Glutamatergic neuron (in vitro differentiated cells): ENCODE measurements around the gene NFIL3. TPM values are rescaled to one million over a fixed set of nuclear protein-coding genes. Genes with fewer than 3 reads are reported as not detected.
A peak's percentile ranks its signal among the peaks of the same experiment; 100 is the strongest.

Experiments
- DNase-seq: peaks from one replicate; pipeline ENCODE4 v3.0.0; 2022
- H3K27ac Mint-ChIP-seq: one replicate; pipeline ENCODE4 v1.8.0; 2020; ENCODE audit warnings: mild to moderate bottlenecking, mixed read lengths, inconsistent platforms; ENCODE audit not compliant: unreplicated experiment
- H3K27me3 Mint-ChIP-seq: one replicate; pipeline ENCODE4 v1.8.0; 2020; ENCODE audit warnings: mild to moderate bottlenecking, moderate library complexity, mixed read lengths, inconsistent platforms; ENCODE audit not compliant: unreplicated experiment
- H3K36me3 Mint-ChIP-seq: one replicate; pipeline ENCODE4 v1.8.0; 2020; ENCODE audit warnings: mild to moderate bottlenecking, mixed read lengths, inconsistent platforms; ENCODE audit not compliant: unreplicated experiment
- H3K4me1 Mint-ChIP-seq: one replicate; pipeline ENCODE4 v1.8.0; 2020; ENCODE audit warnings: mild to moderate bottlenecking, low read depth, mixed read lengths, inconsistent platforms; ENCODE audit not compliant: unreplicated experiment
- H3K4me3 Mint-ChIP-seq: one replicate; pipeline ENCODE4 v1.8.0; 2020; ENCODE audit warnings: mild to moderate bottlenecking, mixed read lengths, inconsistent platforms; ENCODE audit not compliant: unreplicated experiment
- H3K9me3 Mint-ChIP-seq: one replicate; pipeline ENCODE4 v1.8.0; 2020; ENCODE audit warnings: mild to moderate bottlenecking, moderate library complexity, mixed read lengths, inconsistent platforms; ENCODE audit not compliant: unreplicated experiment
- total RNA-seq: library from RNA; stranded (reverse); fragmentation: NEBNext Ultra II Directional; extraction: Animal tissue kit (Norgen Biotek cat#: 25700); gene quantifications from one replicate; pipeline ENCODE4 v1.2.1, GENCODE V29; 2021; ENCODE audit not compliant: unreplicated experiment
- TF ChIP-seq, protein P1 (sequence below): fragments of 200-600 bp; sonication (generic); IDR thresholded peaks from one replicate; pipeline ENCODE4 v1.5.0; 2021; ENCODE audit not compliant: partially characterized antibody, unreplicated experiment

Gene NFIL3
- total RNA-seq, 1 donor from 2014 or later: 32.4 TPM

GRCh38 chr9:91415290-91415689 is 8.3 kb downstream of the NFIL3 start:
- Mint-ChIP-seq H3K36me3 (no peaks in the 10 kb centered on the region), H3K4me1 (peaks cover 40% of the 10 kb centered on the region), H3K27ac (peak overlapping the region; percentile 69), H3K9me3 (peaks cover 4% of the 10 kb centered on the region), H3K27me3 (peaks cover 5% of the 10 kb centered on the region), H3K4me3 (peak overlapping the region; percentile 38)
- no peak for DNase-seq
- TF ChIP-seq, protein P1, sequence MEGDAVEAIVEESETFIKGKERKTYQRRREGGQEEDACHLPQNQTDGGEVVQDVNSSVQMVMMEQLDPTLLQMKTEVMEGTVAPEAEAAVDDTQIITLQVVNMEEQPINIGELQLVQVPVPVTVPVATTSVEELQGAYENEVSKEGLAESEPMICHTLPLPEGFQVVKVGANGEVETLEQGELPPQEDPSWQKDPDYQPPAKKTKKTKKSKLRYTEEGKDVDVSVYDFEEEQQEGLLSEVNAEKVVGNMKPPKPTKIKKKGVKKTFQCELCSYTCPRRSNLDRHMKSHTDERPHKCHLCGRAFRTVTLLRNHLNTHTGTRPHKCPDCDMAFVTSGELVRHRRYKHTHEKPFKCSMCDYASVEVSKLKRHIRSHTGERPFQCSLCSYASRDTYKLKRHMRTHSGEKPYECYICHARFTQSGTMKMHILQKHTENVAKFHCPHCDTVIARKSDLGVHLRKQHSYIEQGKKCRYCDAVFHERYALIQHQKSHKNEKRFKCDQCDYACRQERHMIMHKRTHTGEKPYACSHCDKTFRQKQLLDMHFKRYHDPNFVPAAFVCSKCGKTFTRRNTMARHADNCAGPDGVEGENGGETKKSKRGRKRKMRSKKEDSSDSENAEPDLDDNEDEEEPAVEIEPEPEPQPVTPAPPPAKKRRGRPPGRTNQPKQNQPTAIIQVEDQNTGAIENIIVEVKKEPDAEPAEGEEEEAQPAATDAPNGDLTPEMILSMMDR: no peak

DNA sequence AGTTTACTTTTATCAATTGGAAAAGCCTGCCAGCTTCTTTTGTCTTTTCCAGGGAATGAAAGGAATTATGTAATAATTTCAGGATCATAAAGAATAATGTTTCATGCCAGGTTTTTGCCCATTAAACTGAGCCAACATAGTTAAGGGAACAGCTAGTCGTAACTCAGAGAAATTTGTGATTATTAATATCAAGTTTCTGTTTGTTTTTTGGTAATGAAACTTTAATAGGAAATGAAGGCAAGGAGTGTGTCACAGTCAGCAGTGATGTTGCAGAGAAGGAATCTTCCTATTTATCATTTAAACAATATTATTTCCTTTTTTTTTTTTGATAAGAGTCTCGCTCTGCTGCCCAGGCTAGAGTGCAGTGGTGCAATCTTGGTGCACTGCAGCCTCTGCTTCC is 10.7 kb downstream of the NFIL3 start:
- Mint-ChIP-seq H3K27me3 (peaks cover 4% of the 10 kb centered on the region), H3K4me3 (no peak overlapping the region), H3K36me3 (no peaks in the 10 kb centered on the region), H3K9me3 (peaks cover 3% of the 10 kb centered on the region), H3K4me1 (peaks cover 21% of the 10 kb centered on the region), H3K27ac (no peak overlapping the region)
- no peak for DNase-seq
- TF ChIP-seq, protein P1: no peak

DNA sequence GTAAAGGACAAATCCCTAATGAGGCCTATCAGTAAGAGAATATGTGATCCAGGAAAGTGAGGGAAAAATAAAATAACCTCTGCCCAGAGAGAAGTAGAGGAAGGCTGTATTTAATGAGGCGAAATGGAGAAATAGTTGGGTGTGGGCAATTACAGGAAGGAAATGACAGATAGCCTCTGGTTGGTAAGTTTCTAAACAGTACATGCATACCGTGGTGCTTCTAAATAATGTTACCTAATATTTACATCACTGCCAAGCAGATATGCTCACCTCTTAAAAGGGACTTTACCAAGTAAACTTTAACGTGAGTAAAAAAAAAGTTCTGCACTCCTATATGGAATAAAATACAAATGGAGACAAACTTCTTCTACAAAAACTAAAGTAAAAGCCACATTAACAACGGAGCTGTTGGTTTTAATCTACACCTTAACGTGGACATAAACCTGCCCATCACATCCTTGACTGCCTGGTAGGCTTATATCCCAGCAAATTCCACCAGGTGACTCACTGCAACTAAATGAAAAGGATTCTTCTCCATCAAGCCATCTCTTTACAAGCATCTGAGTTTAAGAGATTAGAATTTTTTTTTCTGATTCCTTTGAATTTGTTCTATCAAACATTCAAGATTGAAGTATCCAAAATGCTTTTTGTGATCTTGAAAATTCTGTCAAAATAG is 12.4 kb downstream of the NFIL3 start:
- H3K4me3 Mint-ChIP-seq: no peak overlapping the region
- peaks cover 5% of the 10 kb centered on the region for H3K9me3 Mint-ChIP-seq
- H3K27ac Mint-ChIP-seq: no peak overlapping the region
- TF ChIP-seq, protein P1: no peak
- DNase-seq: no peak
- H3K27me3 Mint-ChIP-seq: peaks cover 6% of the 10 kb centered on the region
- no peaks in the 10 kb centered on the region for H3K36me3 Mint-ChIP-seq
- peaks cover 8% of the 10 kb centered on the region for H3K4me1 Mint-ChIP-seq

DNA sequence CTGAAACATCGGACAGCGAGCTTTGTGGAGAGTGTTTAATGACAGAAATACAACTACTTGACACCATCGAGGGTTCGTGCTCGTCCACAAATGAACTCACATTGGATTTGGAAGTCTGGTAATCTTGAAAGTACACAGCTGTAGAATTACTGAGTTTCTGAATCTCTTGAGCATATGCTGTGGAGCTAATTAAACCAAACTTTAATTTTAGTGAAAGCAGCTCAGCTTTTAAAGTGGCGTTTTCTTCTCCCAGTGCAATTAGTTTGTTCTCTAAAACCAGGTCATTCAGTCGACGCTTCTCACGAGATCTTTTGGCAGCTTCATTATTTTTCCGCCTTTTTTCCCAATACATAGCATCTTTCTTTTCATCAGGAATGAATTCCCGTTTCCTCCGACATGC is 13.5 kb downstream of the NFIL3 start:
- H3K36me3 Mint-ChIP-seq: peaks cover 5% of the 10 kb centered on the region
- DNase-seq: no peak
- H3K9me3 Mint-ChIP-seq: peaks cover 2% of the 10 kb centered on the region
- H3K27me3 Mint-ChIP-seq: peaks cover 6% of the 10 kb centered on the region
- no peak overlapping the region for H3K4me3 Mint-ChIP-seq
- H3K4me1 Mint-ChIP-seq: peaks cover 2% of the 10 kb centered on the region
- TF ChIP-seq, protein P1: no peak
- H3K27ac Mint-ChIP-seq: no peak overlapping the region

DNA sequence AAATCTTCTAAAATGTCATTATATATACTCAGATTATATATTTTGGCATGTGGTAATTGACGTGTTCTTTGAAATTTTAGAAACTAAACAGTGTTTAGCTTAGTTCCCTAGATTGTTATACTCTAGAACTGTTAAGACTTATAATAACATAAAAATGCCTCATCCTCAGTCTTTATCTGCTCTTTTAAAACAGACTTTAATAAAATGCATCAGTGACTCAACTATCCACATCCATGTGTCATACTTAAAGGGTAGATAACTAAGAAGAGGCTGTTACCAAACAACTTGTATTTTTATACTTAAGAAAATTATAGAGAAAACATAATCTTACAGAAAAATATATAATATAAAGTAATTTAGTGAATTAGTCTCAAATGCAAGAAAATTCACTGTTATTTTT is 15.2 kb downstream of the NFIL3 start:
- TF ChIP-seq, protein P1: no peak
- Mint-ChIP-seq H3K9me3 (peaks cover 2% of the 10 kb centered on the region), H3K4me3 (no peak overlapping the region), H3K27me3 (peaks cover 4% of the 10 kb centered on the region), H3K36me3 (peaks cover 7% of the 10 kb centered on the region), H3K4me1 (peaks cover 2% of the 10 kb centered on the region), H3K27ac (no peak overlapping the region)
- DNase-seq: no peak
